CD4-positive, alpha-beta T cell (primary cell): ENCODE data around the gene MAPK1IP1L. TPM values are rescaled to one million over a fixed set of nuclear protein-coding genes. Genes with fewer than 3 reads are reported as not detected.
A peak's percentile ranks its signal among the peaks of the same experiment; 100 is the strongest.

Source experiments
- ATAC-seq: fragments of 200-7000 bp; cut with Tn5 transposase; one replicate; pipeline ENCODE4 v1.10.0; 2022; ENCODE audit warnings: mild to moderate bottlenecking; ENCODE audit not compliant: poor library complexity
- CTCF ChIA-PET: fragments of 350-600 bp; sonication (Branson Sonifier 250); formaldehyde crosslinking; loops from one replicate; lab custom pipeline; 2021; ENCODE audit warnings: antibody characterized with exemption, inconsistent platforms; lab: Charles Lee
- POLR2A ChIA-PET: fragments of 350-600 bp; sonication (Branson Sonifier 250); formaldehyde crosslinking; loops from one replicate; lab custom pipeline; 2021; ENCODE audit warnings: antibody characterized with exemption, inconsistent platforms; lab: Charles Lee
- DNase-seq, 14 experiments: peaks; one replicate each; pipeline ENCODE4 v3.0.0-alpha.2; 2013 to 2020; ENCODE audit warnings: mixed read lengths in 2 of 14
- H3K27ac ChIP-seq, 2 donors: one replicate each; pipeline versions ENCODE4 v1.5.1 to v1.7.0; 2013; ENCODE audit warnings: low read length in 2 of 2, low read depth in 1 of 2, mild to moderate bottlenecking in 1 of 2
- H3K27me3 ChIP-seq, 2 experiments: 1 replicate in 1 of 2; 2 replicates in 1 of 2; pipeline versions ENCODE4 v1.6.1 to v1.7.0; 2013; ENCODE audit warnings: low read length in 2 of 2, control low read depth in 1 of 2, mild to moderate bottlenecking in 1 of 2, moderate library complexity in 1 of 2; ENCODE audit not compliant: insufficient read depth in 2 of 2, control insufficient read depth in 1 of 2
- H3K36me3 ChIP-seq: one replicate; pipeline ENCODE4 v1.6.1; 2013; ENCODE audit warnings: low read length, control low read depth; ENCODE audit not compliant: insufficient read depth
- H3K4me1 ChIP-seq: one replicate; pipeline ENCODE4 v1.6.1; 2013; ENCODE audit warnings: low read length, control low read depth; ENCODE audit not compliant: insufficient read depth
- H3K4me3 ChIP-seq: one replicate; pipeline ENCODE4 v1.5.1; 2013; ENCODE audit warnings: mild to moderate bottlenecking, low read length, moderate library complexity
- H3K9me3 ChIP-seq, 2 experiments: 1 replicate in 1 of 2; 2 replicates in 1 of 2; pipeline versions ENCODE4 v1.6.1 to v1.7.0; 2013; ENCODE audit warnings: low read length in 2 of 2, mild to moderate bottlenecking in 2 of 2, control low read depth in 1 of 2, moderate library complexity in 1 of 2; ENCODE audit not compliant: control insufficient read depth in 1 of 2, insufficient read depth in 1 of 2
- H3K27ac Mint-ChIP-seq: one replicate; pipeline ENCODE4 v1.8.0; 2020; ENCODE audit warnings: mixed read lengths
- H3K27me3 Mint-ChIP-seq: one replicate; pipeline ENCODE4 v1.8.0; 2021; ENCODE audit warnings: mixed read lengths
- H3K36me3 Mint-ChIP-seq: one replicate; pipeline ENCODE4 v1.8.0; 2021; ENCODE audit warnings: low read depth, mixed read lengths
- H3K4me1 Mint-ChIP-seq: one replicate; pipeline ENCODE4 v1.8.0; 2021; ENCODE audit warnings: low read depth, mixed read lengths
- H3K4me3 Mint-ChIP-seq: one replicate; pipeline ENCODE4 v1.8.0; 2020; ENCODE audit warnings: mild to moderate bottlenecking, mixed read lengths
- H3K9me3 Mint-ChIP-seq: one replicate; pipeline ENCODE4 v1.8.0; 2020; ENCODE audit warnings: mixed read lengths
- CTCF ChIP-seq: fragments of 200-600 bp; IDR thresholded peaks from one replicate; pipeline ENCODE4 v1.8.0; 2022; ENCODE audit warnings: antibody characterized with exemption, mild to moderate bottlenecking
- intact Hi-C, 2 experiments: fragments of 100-400 bp; cut with DNase I in 1 of 2; cut with micrococcal nuclease in 1 of 2; formaldehyde crosslinking; loops; one replicate each; pipeline versions ENCODE4 v1.15.1 to v1.9.0; 2023 to 2025; cut with DNase I, micrococcal nuclease
- polyA plus RNA-seq, 2 donors: library from polyadenylated mRNA; unstranded; fragments of 120-200 nt; gene quantifications; one replicate each; pipeline ENCODE4 v1.2.1, GENCODE V29; 2013
- total RNA-seq, 174 experiments: library from RNA in 2 of 174; stranded (reverse) in 2 of 174; gene quantifications; one replicate each; pipeline ENCODE4 v1.2.3 and lab custom pipeline; 2021 to 2026

Gene MAPK1IP1L
- 100 to 1,000 TPM; 198 to 207 TPM for total RNA-seq
- 44.7 TPM for polyA plus RNA-seq (2013, experiment 1 of 2)
- 72.0 TPM for polyA plus RNA-seq (2013, experiment 2 of 2)
- 61.9 to 293 (median 117) reads per million in 172 experiments for total RNA-seq (lab: John Stamatoyannopoulos, UW)

DNA sequence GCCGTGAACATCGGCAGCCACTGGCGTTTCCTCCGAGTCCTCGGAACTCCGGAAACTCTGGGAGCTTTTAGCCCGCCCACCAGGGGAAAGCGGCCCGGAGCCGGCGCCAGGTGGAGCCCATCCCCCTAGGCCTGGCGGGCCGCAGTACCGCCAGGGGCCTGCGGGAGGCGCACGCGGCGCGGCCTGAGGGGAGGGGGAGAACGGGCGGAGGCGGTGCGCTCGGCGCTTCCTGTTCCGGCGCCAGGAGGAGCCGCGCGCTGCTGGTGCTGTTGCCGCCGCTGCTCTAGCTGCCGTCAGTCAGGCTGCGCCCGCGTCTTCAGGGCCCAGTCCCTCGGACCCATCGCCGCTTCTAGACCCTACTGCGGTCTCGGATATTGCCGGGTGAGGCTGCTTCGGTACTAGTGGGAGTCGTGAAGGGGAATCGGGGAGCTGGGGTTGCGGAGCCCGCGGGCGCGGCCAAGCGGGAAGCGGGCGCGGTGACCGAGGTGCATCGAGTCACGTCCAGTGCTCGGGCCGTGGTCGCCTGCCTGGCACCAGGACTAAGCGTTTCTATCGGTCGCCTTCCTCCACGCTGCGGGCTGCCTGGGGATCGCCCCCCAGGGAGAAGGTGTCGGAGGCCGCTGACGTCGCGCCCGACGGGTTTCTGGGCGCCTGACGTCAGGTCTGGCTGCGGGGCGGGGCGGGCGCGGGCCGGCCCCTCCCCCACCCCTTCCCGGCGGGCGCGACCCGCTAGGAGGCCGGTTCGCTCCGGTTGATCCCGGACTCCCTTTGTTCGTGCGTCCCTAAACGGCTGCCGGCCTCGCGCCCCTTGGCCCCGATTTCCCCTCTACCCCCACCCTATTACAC is at the start of gene MAPK1IP1L:
Gene MAPK1IP1L, plus strand, starts transcription at position 225 of the 846 bp plus-strand sequence. CDS start 10,037 bp downstream, outside the sequence.
- ATAC-seq, result peak; percentile 88
- Histone ChIP-seq H3K27ac (peak within 1 kb of the TSS; percentile 98 to 99), H3K27me3 (no peaks in the 10 kb centered on the region), H3K36me3 (peaks cover 5% of the 10 kb centered on the region), H3K4me3 (peak within 1 kb of the TSS; percentile 91), H3K9me3 (no peaks in the 10 kb centered on the region), H3K4me1 (peaks cover 27% of the 10 kb centered on the region)
- peak; percentile 99 for TF ChIP-seq CTCF
- peaks cover 53% of the 10 kb centered on the region for H3K36me3 Mint-ChIP-seq
- peak within 1 kb of the TSS; percentile 95 for H3K4me3 Mint-ChIP-seq
- H3K27me3 Mint-ChIP-seq, result no peaks in the 10 kb centered on the region
- POLR2A ChIA-PET, result interaction anchor here (0.5 to 3.2 kb wide), 29 partner anchors 9 to 1899 kb away, joined by 3 to 58 read pairs (median 3); partner anchors contain the start of genes BMP4, DLGAP5, FBXO34 and GCH1
- H3K27ac Mint-ChIP-seq, result peak within 1 kb of the TSS; percentile 96
- H3K4me1 Mint-ChIP-seq, result peaks cover 49% of the 10 kb centered on the region
- CTCF ChIA-PET, result interaction anchor here (0.5 to 3.3 kb wide), 40 partner anchors 8 to 617 kb away, joined by 3 to 55 read pairs (median 4); partner anchors contain the start of genes DLGAP5, GCH1, LGALS3 and SOCS4
- H3K9me3 Mint-ChIP-seq, result no peaks in the 10 kb centered on the region
- peak; percentile 83 to 95 (median 90) for DNase-seq
- intact Hi-C loops, result loop anchor here (1.0 to 10.0 kb wide), 10 partner anchors 24 to 654 kb away; partner anchors contain the start of genes SOCS4 (in 2 of the 2), WDHD1 (in 2 of the 2), ATG14 (in 1 of the 2) and CDKN3 (in 1 of the 2)

- DNase-seq (no peak), ATAC-seq (no peak)
- CTCF ChIA-PET, result no interaction called here
- H3K4me3 ChIP-seq, result no peak overlapping the region
- Mint-ChIP-seq H3K4me3 (no peak overlapping the region), H3K27ac (no peak overlapping the region), H3K27me3 (no peaks in the 10 kb centered on the region), H3K36me3 (peaks cover 27% of the 10 kb centered on the region), H3K4me1 (no peaks in the 10 kb centered on the region), H3K9me3 (no peaks in the 10 kb centered on the region)
- TF ChIP-seq CTCF, result no peak
- H3K27me3 ChIP-seq, result no peaks in the 10 kb centered on the region
- H3K9me3 ChIP-seq, result no peaks in the 10 kb centered on the region
- no peak overlapping the region for H3K27ac ChIP-seq
- intact Hi-C loops, result no loop called here
- no peaks in the 10 kb centered on the region for H3K4me1 ChIP-seq
- no peaks in the 10 kb centered on the region for H3K36me3 ChIP-seq
- POLR2A ChIA-PET, result no interaction called here
Measured at GRCh38 chr14:55005071-55005470, 46.4 kb upstream of the MAPK1IP1L start.

GRCh38 chr14:55015006-55015405 is 36.4 kb upstream of the MAPK1IP1L start:
- H3K9me3 ChIP-seq, result no peaks in the 10 kb centered on the region
- DNase-seq (no peak), ATAC-seq (no peak)
- Mint-ChIP-seq H3K9me3 (no peaks in the 10 kb centered on the region), H3K27me3 (no peaks in the 10 kb centered on the region), H3K27ac (no peak overlapping the region), H3K36me3 (peaks cover 9% of the 10 kb centered on the region), H3K4me3 (no peak overlapping the region), H3K4me1 (peaks cover 2% of the 10 kb centered on the region)
- intact Hi-C loops, result no loop called here
- H3K27me3 ChIP-seq, result no peaks in the 10 kb centered on the region
- H3K4me3 ChIP-seq, result no peak overlapping the region
- H3K27ac ChIP-seq, result no peak overlapping the region
- H3K36me3 ChIP-seq, result no peaks in the 10 kb centered on the region
- CTCF ChIA-PET, result interaction anchor here (0.7 to 1.2 kb wide), 3 partner anchors 36 to 167 kb away, joined by 3 to 4 read pairs (median 3); partner anchors contain the start of gene MAPK1IP1L
- H3K4me1 ChIP-seq, result no peaks in the 10 kb centered on the region
- POLR2A ChIA-PET, result interaction anchor here (1.0 to 1.5 kb wide), 3 partner anchors 9 to 36 kb away, joined by 3 to 5 read pairs (median 3); partner anchors contain the start of genes MAPK1IP1L, SOCS4 and WDHD1
- no peak for TF ChIP-seq CTCF
